Activated naive CD8-positive, alpha-beta T cell treated with anti-CD3 and anti-CD28 coated beads for 36 hours (primary cell): ENCODE measurements around the gene AMMECR1. TPM values are rescaled to one million over a fixed set of nuclear protein-coding genes. Genes with fewer than 3 reads are reported as not detected.

Source experiments
- DNase-seq: peaks from one replicate; pipeline ENCODE4 v3.0.0; 2021
- H3K27ac Mint-ChIP-seq: one replicate; pipeline ENCODE4 v1.8.0; 2022; ENCODE audit warnings: mild to moderate bottlenecking, moderate library complexity, mixed read lengths
- H3K27me3 Mint-ChIP-seq: one replicate; pipeline ENCODE4 v1.8.0; 2022; ENCODE audit warnings: mild to moderate bottlenecking, mixed read lengths
- H3K36me3 Mint-ChIP-seq: one replicate; pipeline ENCODE4 v1.8.0; 2021; ENCODE audit warnings: mild to moderate bottlenecking, mixed read lengths
- H3K4me1 Mint-ChIP-seq: one replicate; pipeline ENCODE4 v1.8.0; 2021; ENCODE audit warnings: mixed read lengths
- H3K4me3 Mint-ChIP-seq: one replicate; pipeline ENCODE4 v1.8.0; 2022; ENCODE audit warnings: mild to moderate bottlenecking, moderate library complexity, mixed read lengths
- H3K9me3 Mint-ChIP-seq: one replicate; pipeline ENCODE4 v1.8.0; 2022; ENCODE audit warnings: mixed read lengths
- total RNA-seq, 2 experiments: library from RNA; stranded (reverse); gene quantifications; one replicate each; pipeline ENCODE4 v1.2.3, GENCODE V29; 2021

Gene AMMECR1
- total RNA-seq, 2 experiments from 2014 or later = 11.6 to 11.8 TPM

GRCh38 chrX:110182865-110183264 lies 135.0 kb downstream of the AMMECR1 start:
- Mint-ChIP-seq H3K4me1 (peaks cover 4% of the 10 kb centered on the region), H3K27ac (no peak overlapping the region), H3K36me3 (peaks cover 21% of the 10 kb centered on the region), H3K4me3 (no peak overlapping the region), H3K9me3 (peaks cover 2% of the 10 kb centered on the region), H3K27me3 (no peaks in the 10 kb centered on the region)
- no peak for DNase-seq

- H3K4me3 Mint-ChIP-seq = no peak overlapping the region
- H3K9me3 Mint-ChIP-seq = peaks cover 2% of the 10 kb centered on the region
- H3K4me1 Mint-ChIP-seq = peaks cover 4% of the 10 kb centered on the region
- no peak overlapping the region for H3K27ac Mint-ChIP-seq
- peaks cover 21% of the 10 kb centered on the region for H3K36me3 Mint-ChIP-seq
- H3K27me3 Mint-ChIP-seq = no peaks in the 10 kb centered on the region
- no peak for DNase-seq
These were observed 135.5 kb downstream of the AMMECR1 start for GRCh38 chrX:110182362-110182761.

- DNase-seq = no peak
- Mint-ChIP-seq H3K4me3 (no peak overlapping the region), H3K36me3 (peaks cover 21% of the 10 kb centered on the region), H3K9me3 (peaks cover 2% of the 10 kb centered on the region), H3K27ac (no peak overlapping the region), H3K27me3 (no peaks in the 10 kb centered on the region), H3K4me1 (peaks cover 4% of the 10 kb centered on the region)
These were observed 136.3 kb downstream of the AMMECR1 start for GRCh38 chrX:110181459-110182137.

GRCh38 chrX:110180928-110181310 lies 137.0 kb downstream of the AMMECR1 start:
- peaks cover 4% of the 10 kb centered on the region for H3K4me1 Mint-ChIP-seq
- H3K9me3 Mint-ChIP-seq = no peaks in the 10 kb centered on the region
- H3K27me3 Mint-ChIP-seq = no peaks in the 10 kb centered on the region
- DNase-seq = no peak
- peaks cover 19% of the 10 kb centered on the region for H3K36me3 Mint-ChIP-seq
- no peak overlapping the region for H3K4me3 Mint-ChIP-seq
- no peak overlapping the region for H3K27ac Mint-ChIP-seq

- H3K9me3 Mint-ChIP-seq = no peaks in the 10 kb centered on the region
- no peak overlapping the region for H3K27ac Mint-ChIP-seq
- peaks cover 4% of the 10 kb centered on the region for H3K4me1 Mint-ChIP-seq
- H3K4me3 Mint-ChIP-seq = no peak overlapping the region
- H3K27me3 Mint-ChIP-seq = no peaks in the 10 kb centered on the region
- DNase-seq = no peak
- H3K36me3 Mint-ChIP-seq = peaks cover 17% of the 10 kb centered on the region
These were observed 137.5 kb downstream of the AMMECR1 start for GRCh38 chrX:110180176-110180927.

- H3K9me3 Mint-ChIP-seq = no peaks in the 10 kb centered on the region
- peaks cover 12% of the 10 kb centered on the region for H3K36me3 Mint-ChIP-seq
- no peak for DNase-seq
- no peak overlapping the region for H3K27ac Mint-ChIP-seq
- H3K4me1 Mint-ChIP-seq = peaks cover 4% of the 10 kb centered on the region
- no peaks in the 10 kb centered on the region for H3K27me3 Mint-ChIP-seq
- no peak overlapping the region for H3K4me3 Mint-ChIP-seq
These were observed 139.6 kb downstream of the AMMECR1 start for GRCh38 chrX:110178179-110178865.

GRCh38 chrX:110175696-110176095 lies 142.2 kb downstream of the AMMECR1 start:
- Mint-ChIP-seq H3K27me3 (no peaks in the 10 kb centered on the region), H3K4me3 (no peak overlapping the region), H3K4me1 (peaks cover 4% of the 10 kb centered on the region), H3K27ac (no peak overlapping the region), H3K36me3 (peaks cover 9% of the 10 kb centered on the region), H3K9me3 (no peaks in the 10 kb centered on the region)
- no peak for DNase-seq

- Mint-ChIP-seq H3K9me3 (no peaks in the 10 kb centered on the region), H3K4me1 (peaks cover 4% of the 10 kb centered on the region), H3K36me3 (peaks cover 9% of the 10 kb centered on the region), H3K27me3 (no peaks in the 10 kb centered on the region), H3K4me3 (no peak overlapping the region), H3K27ac (no peak overlapping the region)
- no peak for DNase-seq
These were observed 142.7 kb downstream of the AMMECR1 start for GRCh38 chrX:110175146-110175545.

GRCh38 chrX:110173192-110174175 lies 144.4 kb downstream of the AMMECR1 start:
- no peak for DNase-seq
- Mint-ChIP-seq H3K4me3 (no peak overlapping the region), H3K27ac (no peak overlapping the region), H3K36me3 (peaks cover 9% of the 10 kb centered on the region), H3K27me3 (no peaks in the 10 kb centered on the region), H3K9me3 (no peaks in the 10 kb centered on the region), H3K4me1 (no peaks in the 10 kb centered on the region)

GRCh38 chrX:110172215-110172614 lies 145.7 kb downstream of the AMMECR1 start:
- Mint-ChIP-seq H3K27me3 (no peaks in the 10 kb centered on the region), H3K4me3 (no peak overlapping the region), H3K4me1 (no peaks in the 10 kb centered on the region), H3K9me3 (no peaks in the 10 kb centered on the region), H3K36me3 (peaks cover 9% of the 10 kb centered on the region), H3K27ac (no peak overlapping the region)
- DNase-seq = no peak

GRCh38 chrX:110171442-110171841 lies 146.4 kb downstream of the AMMECR1 start:
- no peaks in the 10 kb centered on the region for H3K27me3 Mint-ChIP-seq
- H3K27ac Mint-ChIP-seq = no peak overlapping the region

GRCh38 chrX:110170029-110170428 lies 147.9 kb downstream of the AMMECR1 start:
- Mint-ChIP-seq H3K4me3 (no peak overlapping the region), H3K4me1 (no peaks in the 10 kb centered on the region), H3K9me3 (no peaks in the 10 kb centered on the region), H3K27me3 (no peaks in the 10 kb centered on the region), H3K36me3 (peaks cover 5% of the 10 kb centered on the region), H3K27ac (no peak overlapping the region)
- no peak for DNase-seq

More at GRCh38 chrX:110171442-110171841, 146.4 kb downstream of the AMMECR1 start:
- DNase-seq = no peak
- Mint-ChIP-seq H3K4me3 (no peak overlapping the region), H3K9me3 (no peaks in the 10 kb centered on the region), H3K4me1 (no peaks in the 10 kb centered on the region), H3K36me3 (peaks cover 9% of the 10 kb centered on the region)

- H3K9me3 Mint-ChIP-seq = no peaks in the 10 kb centered on the region
- H3K4me3 Mint-ChIP-seq = no peak overlapping the region
- no peak overlapping the region for H3K27ac Mint-ChIP-seq
- no peak for DNase-seq
- no peaks in the 10 kb centered on the region for H3K27me3 Mint-ChIP-seq
- no peaks in the 10 kb centered on the region for H3K4me1 Mint-ChIP-seq
- peaks cover 3% of the 10 kb centered on the region for H3K36me3 Mint-ChIP-seq
These were observed 149.3 kb downstream of the AMMECR1 start for GRCh38 chrX:110168585-110168984.

GRCh38 chrX:110167952-110168451 lies 149.9 kb downstream of the AMMECR1 start:
- no peak overlapping the region for H3K4me3 Mint-ChIP-seq

More at GRCh38 chrX:110167952-110168451, 149.9 kb downstream of the AMMECR1 start:
- no peaks in the 10 kb centered on the region for H3K9me3 Mint-ChIP-seq
- H3K27me3 Mint-ChIP-seq = no peaks in the 10 kb centered on the region
- H3K4me1 Mint-ChIP-seq = no peaks in the 10 kb centered on the region
- peak; percentile 40 for DNase-seq
- H3K36me3 Mint-ChIP-seq = peaks cover 3% of the 10 kb centered on the region
- no peak overlapping the region for H3K27ac Mint-ChIP-seq
